Measurements from ENCODE around the gene PALD1. TPM values are rescaled to one million over a fixed set of nuclear protein-coding genes. Genes with fewer than 3 reads are reported as not detected.

Gene PALD1
- polyA plus RNA-seq, 1 of the 3 experiments (the other 2 are of a cell fraction): 0.16 TPM

- H2AFZ ChIP-seq (ENCODE audit: low read depth): no peak overlapping the region
- H3K4me3 ChIP-seq (ENCODE audit: low read depth in 2 of 2, low read length in 1 of 2): no peak overlapping the region
- no peak for TF ChIP-seq MEF2A (IDR thresholded peaks at IDR 0.05; ENCODE audit: borderline replicate concordance, low read depth)
- no peak for TF ChIP-seq NRF1 (IDR thresholded peaks at IDR 0.05; ENCODE audit: low read depth, low read length)
- TF ChIP-seq NFIC (IDR thresholded peaks at IDR 0.05; ENCODE audit: borderline replicate concordance): no peak
- no peak for TF ChIP-seq REST (IDR thresholded peaks at IDR 0.05; ENCODE audit: low read depth, low read length)
- no peak for TF ChIP-seq SIN3A (IDR thresholded peaks at IDR 0.05; ENCODE audit: borderline replicate concordance, low read depth, low read length)
- no peak for TF ChIP-seq TCF12 (IDR thresholded peaks at IDR 0.05)
- no peak for TF ChIP-seq ELF1 (IDR thresholded peaks at IDR 0.05)
- TF ChIP-seq FOSL2 (IDR thresholded peaks at IDR 0.05; ENCODE audit: borderline replicate concordance, low read depth): no peak
- H3F3A ChIP-seq (replicated peaks; ENCODE audit: insufficient read depth): no peaks in the 10 kb centered on the region
- no peaks in the 10 kb centered on the region for H3K9me3 ChIP-seq
- peaks cover 0 to 12% of the 10 kb centered on the region in 2 experiments; a peak in 1 of 4 replicates for H3K4me1 ChIP-seq (ENCODE audit: control insufficient read depth in 1 of 2, insufficient read depth in 2 of 2, low read depth in 1 of 2, low read length in 1 of 2)
- H3K4me2 ChIP-seq: no peak overlapping the region
- ChIA-PET POLR2A (interaction anchor here (1.1 kb wide), 1 partner anchor 9 kb away, joined by 4 read pairs; no protein-coding TSS in a partner anchor), CTCF (interaction anchor here (1.0 to 2.8 kb wide), 2 partner anchors 22 to 162 kb away, joined by 3 to 8 read pairs; no protein-coding TSS in a partner anchor)
- H4K20me1 ChIP-seq (ENCODE audit: insufficient read depth): no peaks in the 10 kb centered on the region
- no peak overlapping the region for H3K27ac ChIP-seq (ENCODE audit: low read depth in 2 of 2, low read length in 1 of 2)
- WGBS (ENCODE audit: low lambda C conversion rate): 60% methylated on average over 7 of the region's 8 CpGs
- no peaks in the 10 kb centered on the region for H3K36me3 ChIP-seq (replicated peaks in 1 of 2; ENCODE audit: control insufficient read depth in 1 of 2, insufficient read depth in 2 of 2, low read length in 1 of 2)
- peaks cover 9% of the 10 kb centered on the region for H3K27me3 ChIP-seq (ENCODE audit: insufficient read depth)
- DNase-seq: peak; percentile 62
- no peaks in the 10 kb centered on the region for H3K79me2 ChIP-seq (ENCODE audit: insufficient read depth)
- H3K9me2 ChIP-seq: no peaks in the 10 kb centered on the region
- H3K9ac ChIP-seq: no peak overlapping the region
Observed at GRCh38 chr10:70596860-70597809, 118.6 kb downstream of the PALD1 start.

DNA sequence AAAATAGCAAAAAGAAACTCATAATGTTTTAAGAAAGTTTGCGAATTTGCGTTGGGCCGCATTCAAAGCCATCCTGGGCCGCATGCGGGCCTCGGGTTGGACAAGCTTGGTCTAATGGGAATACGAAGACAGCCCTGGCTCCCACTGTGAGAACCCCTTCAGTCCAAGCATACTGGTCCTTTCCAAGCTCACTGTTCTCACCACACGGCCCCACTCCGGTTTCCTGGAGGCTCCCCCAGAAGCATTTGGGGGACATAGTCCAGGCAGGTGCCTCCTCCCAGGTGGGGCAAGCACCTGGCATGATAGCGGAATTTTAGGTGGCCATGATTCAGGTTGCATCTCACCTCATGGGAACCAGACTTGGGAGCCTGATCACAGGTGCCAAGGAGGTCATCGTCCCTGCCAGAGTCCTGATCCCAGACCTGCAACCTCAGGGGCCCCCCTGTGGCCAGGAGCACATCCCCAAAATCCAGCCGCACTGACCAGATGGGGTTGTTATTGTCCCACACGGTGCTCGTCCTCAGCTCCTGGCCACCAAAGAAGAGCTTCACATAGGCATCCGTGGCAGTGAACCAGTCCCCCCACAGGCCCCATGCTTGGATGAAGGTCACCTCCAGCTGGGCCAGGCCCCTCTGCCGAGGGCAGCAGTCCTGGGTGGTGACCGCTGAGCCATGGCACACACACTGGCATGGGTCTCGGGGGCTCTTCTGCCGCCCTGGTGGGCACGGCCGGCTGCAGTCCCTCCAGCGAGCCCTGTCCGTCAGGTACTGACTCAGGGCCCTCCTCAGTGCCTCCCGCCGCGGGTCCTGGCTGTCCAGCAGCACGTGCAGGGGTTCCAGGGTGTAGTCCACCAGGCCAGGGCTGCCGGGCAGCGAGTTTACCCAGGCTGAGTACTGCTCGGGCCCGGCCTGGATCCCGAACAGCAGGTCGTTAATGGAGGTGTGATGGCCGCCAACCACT, 119.6 kb downstream of the PALD1 start:
- Histone ChIP-seq H3K4me2 (no peak overlapping the region), H3K79me2 (ENCODE audit: insufficient read depth) (no peaks in the 10 kb centered on the region), H2AFZ (ENCODE audit: low read depth) (no peak overlapping the region), H3K27ac (ENCODE audit: low read depth in 2 of 2, low read length in 1 of 2) (no peak overlapping the region), H3K9me2 (no peaks in the 10 kb centered on the region), H3K27me3 (ENCODE audit: insufficient read depth) (peaks cover 9% of the 10 kb centered on the region; the same call in 1 of the 2 replicates), H3K36me3 (replicated peaks in 1 of 2; ENCODE audit: control insufficient read depth in 1 of 2, insufficient read depth in 2 of 2, low read length in 1 of 2) (no peaks in the 10 kb centered on the region), H3K9ac (no peak overlapping the region), H3K9me3 (no peaks in the 10 kb centered on the region), H3K4me3 (ENCODE audit: low read depth in 2 of 2, low read length in 1 of 2) (no peak overlapping the region), H4K20me1 (ENCODE audit: insufficient read depth) (no peaks in the 10 kb centered on the region), H3K4me1 (ENCODE audit: control insufficient read depth in 1 of 2, insufficient read depth in 2 of 2, low read depth in 1 of 2, low read length in 1 of 2) (peaks cover 0 to 12% of the 10 kb centered on the region in 2 experiments; a peak in 1 of 4 replicates), H3F3A (replicated peaks; ENCODE audit: insufficient read depth) (no peaks in the 10 kb centered on the region)
- TF ChIP-seq TEAD4 (IDR thresholded peaks at IDR 0.05; ENCODE audit: borderline replicate concordance, insufficient read depth) (no peak), MXI1 (IDR thresholded peaks at IDR 0.05; ENCODE audit: low read depth, low read length) (no peak), GATA2 (CRISPR knock-in tag; IDR thresholded peaks at IDR 0.05) (no peak), RCOR1 (IDR thresholded peaks at IDR 0.05; ENCODE audit: low read length) (no peak), YY1 (IDR thresholded peaks at IDR 0.05; ENCODE audit: low read depth) (no peak), FOXM1 (IDR thresholded peaks at IDR 0.05; ENCODE audit: low read depth) (no peak), SMC3 (IDR thresholded peaks at IDR 0.05; ENCODE audit: low read depth, low read length) (no peak), EP300 (IDR thresholded peaks at IDR 0.05; ENCODE audit: borderline replicate concordance in 1 of 2, low read depth in 1 of 2, low read length in 1 of 2) (no peak)
- TF ChIP-seq, protein P1, sequence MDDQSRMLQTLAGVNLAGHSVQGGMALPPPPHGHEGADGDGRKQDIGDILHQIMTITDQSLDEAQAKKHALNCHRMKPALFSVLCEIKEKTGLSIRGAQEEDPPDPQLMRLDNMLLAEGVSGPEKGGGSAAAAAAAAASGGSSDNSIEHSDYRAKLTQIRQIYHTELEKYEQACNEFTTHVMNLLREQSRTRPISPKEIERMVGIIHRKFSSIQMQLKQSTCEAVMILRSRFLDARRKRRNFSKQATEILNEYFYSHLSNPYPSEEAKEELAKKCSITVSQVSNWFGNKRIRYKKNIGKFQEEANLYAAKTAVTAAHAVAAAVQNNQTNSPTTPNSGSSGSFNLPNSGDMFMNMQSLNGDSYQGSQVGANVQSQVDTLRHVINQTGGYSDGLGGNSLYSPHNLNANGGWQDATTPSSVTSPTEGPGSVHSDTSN (IDR thresholded peaks at IDR 0.05): no peak
- TF ChIP-seq, protein P2, sequence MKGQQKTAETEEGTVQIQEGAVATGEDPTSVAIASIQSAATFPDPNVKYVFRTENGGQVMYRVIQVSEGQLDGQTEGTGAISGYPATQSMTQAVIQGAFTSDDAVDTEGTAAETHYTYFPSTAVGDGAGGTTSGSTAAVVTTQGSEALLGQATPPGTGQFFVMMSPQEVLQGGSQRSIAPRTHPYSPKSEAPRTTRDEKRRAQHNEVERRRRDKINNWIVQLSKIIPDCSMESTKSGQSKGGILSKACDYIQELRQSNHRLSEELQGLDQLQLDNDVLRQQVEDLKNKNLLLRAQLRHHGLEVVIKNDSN (IDR thresholded peaks at IDR 0.05; ENCODE audit: borderline replicate concordance, low read depth): no peak
- DNase-seq: no peak
- ChIA-PET CTCF (interaction anchor here (1.0 to 2.8 kb wide), 2 partner anchors 21 to 161 kb away, joined by 3 to 8 read pairs; no protein-coding TSS in a partner anchor), POLR2A (interaction anchor here (1.1 kb wide), 1 partner anchor 10 kb away, joined by 4 read pairs; no protein-coding TSS in a partner anchor)
- 78% methylated on average over 19 of the region's 34 CpGs for WGBS (ENCODE audit: low lambda C conversion rate)

All from SK-N-SH (cell line).